Spleen (tissue), 11 donors: ENCODE measurements around the gene PTTG1. TPM values are rescaled to one million over a fixed set of nuclear protein-coding genes. Genes with fewer than 3 reads are reported as not detected.

Source experiments
- DNase-seq: peaks from one replicate; pipeline ENCODE4 v3.0.0-alpha.2; 2020
- H3K27ac ChIP-seq, 8 donors: fragments of 200-600 bp; sonication (generic) in 7 of 8; 1 replicate in 4 of 8; 2 replicates in 4 of 8; pipeline versions ENCODE4 v1.5.0 to v1.8.0; 2016 to 2021; ENCODE audit warnings: inconsistent platforms in 4 of 8, mild to moderate bottlenecking in 4 of 8, moderate library complexity in 1 of 8
- H3K27me3 ChIP-seq, 7 donors: fragments of 200-600 bp; sonication (generic) in 6 of 7; replicated peaks in 1 of 7; 1 replicate in 4 of 7; 2 replicates in 3 of 7; pipeline versions ENCODE4 v1.5.0 to v1.8.0; 2016 to 2021; ENCODE audit warnings: inconsistent platforms in 3 of 7, mild to moderate bottlenecking in 1 of 7
- H3K36me3 ChIP-seq, 6 donors: fragments of 200-600 bp; sonication (generic) in 5 of 6; 1 replicate in 4 of 6; 2 replicates in 2 of 6; pipeline versions ENCODE4 v1.5.0 to v1.8.0; 2016 to 2021; ENCODE audit warnings: inconsistent platforms in 2 of 6
- H3K4me1 ChIP-seq, 6 donors: fragments of 200-600 bp; sonication (generic) in 5 of 6; 1 replicate in 3 of 6; 2 replicates in 3 of 6; pipeline versions ENCODE4 v1.5.0 to v1.8.0; 2016 to 2021; ENCODE audit warnings: inconsistent platforms in 3 of 6
- H3K4me3 ChIP-seq, 8 donors: fragments of 200-600 bp; sonication (generic) in 7 of 8; 1 replicate in 4 of 8; 2 replicates in 4 of 8; pipeline versions ENCODE4 v1.5.0 to v1.8.0; 2016 to 2021; ENCODE audit warnings: inconsistent platforms in 4 of 8, mild to moderate bottlenecking in 4 of 8, moderate library complexity in 2 of 8
- H3K9me3 ChIP-seq, 8 donors: fragments of 200-600 bp; sonication (generic) in 7 of 8; 1 replicate in 4 of 8; 2 replicates in 4 of 8; pipeline versions ENCODE4 v1.5.0 to v1.8.0; 2016 to 2021; ENCODE audit warnings: inconsistent platforms in 4 of 8
- POLR2A ChIP-seq, 3 donors: fragments of 450-650 bp; IDR thresholded peaks; one replicate each; pipeline ENCODE4 v1.5.1; 2017; ENCODE audit warnings: antibody characterized with exemption in 3 of 3, mild to moderate bottlenecking in 1 of 3
- POLR2AphosphoS5 ChIP-seq, 3 donors: sonication (generic); formaldehyde crosslinking; IDR thresholded peaks; one replicate each; pipeline ENCODE4 v1.5.1; 2017; ENCODE audit warnings: antibody characterized with exemption in 3 of 3
- WGBS, 5 donors: extraction: QIAGEN DNeasy Blood & Tissue Kit in 3 of 5; methylation state at CpG; one replicate each; pipeline versions ENCODE4 v1.1.5 to v1.1.7; 2013 to 2018; 5-methylcytosine and 5-hydroxymethylcytosine counted together
- intact Hi-C: fragments of 100-400 bp; cut with DNase I; formaldehyde crosslinking; loops from one replicate; pipeline ENCODE4 v1.15.0; 2023; ENCODE audit warnings: low total_unique reads
- polyA plus RNA-seq, 3 donors: library from polyadenylated mRNA; stranded (reverse); fragments of 200-250 nt; gene quantifications; one replicate each; pipeline ENCODE4 v1.2.1, GENCODE V29; 2013
- total RNA-seq, 7 donors: library from RNA; depleted of rRNA in 3 of 7; stranded (reverse); fragments of >200 nt in 3 of 7; fragmentation: NEBNext Ultra II Directional in 4 of 7; extraction: Animal tissue kit (Norgen Biotek cat#: 25700) in 4 of 7; gene quantifications; one replicate each; pipeline versions ENCODE4 v1.1.0 to v1.2.1, GENCODE V29; 2016 to 2021
- TF ChIP-seq, protein P1 (sequence below), 11 experiments: fragments of 200-600 bp in 7 of 11; fragments of 450-650 bp in 4 of 11; sonication (generic) in 4 of 11; IDR thresholded peaks in 8 of 11; conservative IDR thresholded peaks in 3 of 11; 1 replicate in 7 of 11; 2 replicates in 4 of 11; pipeline versions ENCODE4 v1.4.0 to v1.8.0; 2016 to 2021; ENCODE audit warnings: antibody characterized with exemption in 11 of 11, inconsistent platforms in 4 of 11, mild to moderate bottlenecking in 1 of 11
- donor health status: healthy with polysubstance abuse.
- donor health status: DM: no; HTN: no; CAD: no; lungs with moderate emphysema.
- donor health status: DM: no; HTN: no; CAD: no.
- donor health status: Bipolar disorder and iron deficiency.
- donor health status: healthy.
- donor health status: DM: no; HTN: no; CAD: no.
- donor health status: DM: yes; HTN: yes; CAD: no.

Gene PTTG1
- total and polyA plus RNA-seq, 10 donors = 7.9 to 74.2 (median 19.6) TPM

DNA sequence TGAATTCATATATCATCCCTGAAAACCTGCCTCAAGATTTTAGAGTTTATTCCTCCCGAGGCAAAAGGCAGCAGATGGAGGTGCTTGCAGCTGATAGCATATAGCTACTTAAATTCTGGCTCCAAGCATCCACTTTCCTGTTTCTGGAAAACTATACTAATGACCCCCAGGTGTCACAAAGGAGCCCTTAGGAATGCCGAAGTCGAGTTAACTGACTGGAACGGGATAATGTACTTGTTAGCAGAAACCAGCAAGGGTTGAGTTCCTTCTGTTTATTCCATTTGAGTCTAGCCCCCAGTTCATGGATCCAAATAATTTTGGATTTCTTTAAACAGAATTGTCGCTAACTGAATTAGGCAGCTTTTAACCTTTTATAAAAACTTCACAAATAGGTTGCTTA, 44.5 kb downstream of the PTTG1 start:
- TF ChIP-seq, protein P1, sequence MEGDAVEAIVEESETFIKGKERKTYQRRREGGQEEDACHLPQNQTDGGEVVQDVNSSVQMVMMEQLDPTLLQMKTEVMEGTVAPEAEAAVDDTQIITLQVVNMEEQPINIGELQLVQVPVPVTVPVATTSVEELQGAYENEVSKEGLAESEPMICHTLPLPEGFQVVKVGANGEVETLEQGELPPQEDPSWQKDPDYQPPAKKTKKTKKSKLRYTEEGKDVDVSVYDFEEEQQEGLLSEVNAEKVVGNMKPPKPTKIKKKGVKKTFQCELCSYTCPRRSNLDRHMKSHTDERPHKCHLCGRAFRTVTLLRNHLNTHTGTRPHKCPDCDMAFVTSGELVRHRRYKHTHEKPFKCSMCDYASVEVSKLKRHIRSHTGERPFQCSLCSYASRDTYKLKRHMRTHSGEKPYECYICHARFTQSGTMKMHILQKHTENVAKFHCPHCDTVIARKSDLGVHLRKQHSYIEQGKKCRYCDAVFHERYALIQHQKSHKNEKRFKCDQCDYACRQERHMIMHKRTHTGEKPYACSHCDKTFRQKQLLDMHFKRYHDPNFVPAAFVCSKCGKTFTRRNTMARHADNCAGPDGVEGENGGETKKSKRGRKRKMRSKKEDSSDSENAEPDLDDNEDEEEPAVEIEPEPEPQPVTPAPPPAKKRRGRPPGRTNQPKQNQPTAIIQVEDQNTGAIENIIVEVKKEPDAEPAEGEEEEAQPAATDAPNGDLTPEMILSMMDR (IDR thresholded peaks at IDR 0.05 in 8 of 11, conservative IDR thresholded peaks at IDR 0.05 in 3 of 11) = no peak
- TF ChIP-seq POLR2A (IDR thresholded peaks at IDR 0.05) (no peak), POLR2AphosphoS5 (IDR thresholded peaks at IDR 0.05) (no peak)
- H3K27ac ChIP-seq = no peak overlapping the region
- 83 to 97% (median 94%) methylated on average over 5 of the region's 5 CpGs for WGBS, 5 donors
- H3K9me3 ChIP-seq = no peaks in the 10 kb centered on the region
- no peak overlapping the region for H3K4me3 ChIP-seq
- H3K4me1 ChIP-seq = peaks cover 11 to 54% (median 43%) of the 10 kb centered on the region in 6 donors
- H3K27me3 ChIP-seq = peaks cover 0 to 37% (median 0%) of the 10 kb centered on the region in 7 donors
- intact Hi-C loops = no loop called here
- no peak for DNase-seq
- H3K36me3 ChIP-seq = no peaks in the 10 kb centered on the region

DNA sequence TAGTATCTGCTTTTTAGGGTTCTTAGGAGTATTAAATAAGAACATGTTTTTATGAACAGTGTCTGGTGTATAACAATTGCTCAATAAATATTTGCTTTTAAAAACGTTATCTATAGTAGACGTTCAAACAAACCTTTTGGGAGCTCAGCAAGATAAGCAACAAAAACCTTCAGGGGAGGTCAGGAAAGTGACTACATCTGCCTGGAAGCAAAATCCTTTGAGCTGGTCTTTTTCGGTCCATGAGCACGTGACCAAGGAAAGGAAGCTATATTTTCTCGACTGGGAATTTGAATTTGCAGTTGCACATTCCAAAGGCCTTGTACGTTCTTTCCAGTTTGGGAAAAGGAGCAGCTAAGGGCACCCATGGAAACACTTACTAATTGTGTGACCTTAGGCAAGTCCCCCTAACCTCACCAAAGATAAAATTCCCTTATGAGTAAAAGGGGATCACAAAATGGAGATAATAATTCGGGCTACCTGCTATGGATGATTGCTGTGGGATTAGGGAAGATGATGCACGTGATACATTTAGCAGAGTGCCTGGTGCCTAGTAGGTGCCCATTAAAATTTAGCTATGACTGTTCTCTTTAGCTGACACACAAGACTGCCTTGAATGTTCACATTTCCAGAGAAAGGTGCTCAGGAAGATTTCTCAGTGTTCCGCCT, 45.4 kb downstream of the PTTG1 start:
- Histone ChIP-seq H3K27ac (peak overlapping the region in 5 of 8 donors; percentile 23 to 74 (median 62)), H3K4me1 (peaks cover 11 to 64% (median 48%) of the 10 kb centered on the region in 6 donors), H3K36me3 (no peaks in the 10 kb centered on the region), H3K9me3 (no peaks in the 10 kb centered on the region), H3K27me3 (peaks cover 0 to 37% (median 0%) of the 10 kb centered on the region in 7 donors), H3K4me3 (peak overlapping the region in 6 of 8 donors; percentile 49 to 77 (median 54))
- no peak for DNase-seq
- 17 to 37% (median 27%) methylated on average over 9 of the region's 9 CpGs for WGBS, 5 donors
- TF ChIP-seq, protein P1 (IDR thresholded peaks at IDR 0.05 in 8 of 11, conservative IDR thresholded peaks at IDR 0.05 in 3 of 11) = no peak
- no peak for TF ChIP-seq POLR2AphosphoS5 (IDR thresholded peaks at IDR 0.05)
- no peak for TF ChIP-seq POLR2A (IDR thresholded peaks at IDR 0.05)
- intact Hi-C loops = no loop called here

DNA sequence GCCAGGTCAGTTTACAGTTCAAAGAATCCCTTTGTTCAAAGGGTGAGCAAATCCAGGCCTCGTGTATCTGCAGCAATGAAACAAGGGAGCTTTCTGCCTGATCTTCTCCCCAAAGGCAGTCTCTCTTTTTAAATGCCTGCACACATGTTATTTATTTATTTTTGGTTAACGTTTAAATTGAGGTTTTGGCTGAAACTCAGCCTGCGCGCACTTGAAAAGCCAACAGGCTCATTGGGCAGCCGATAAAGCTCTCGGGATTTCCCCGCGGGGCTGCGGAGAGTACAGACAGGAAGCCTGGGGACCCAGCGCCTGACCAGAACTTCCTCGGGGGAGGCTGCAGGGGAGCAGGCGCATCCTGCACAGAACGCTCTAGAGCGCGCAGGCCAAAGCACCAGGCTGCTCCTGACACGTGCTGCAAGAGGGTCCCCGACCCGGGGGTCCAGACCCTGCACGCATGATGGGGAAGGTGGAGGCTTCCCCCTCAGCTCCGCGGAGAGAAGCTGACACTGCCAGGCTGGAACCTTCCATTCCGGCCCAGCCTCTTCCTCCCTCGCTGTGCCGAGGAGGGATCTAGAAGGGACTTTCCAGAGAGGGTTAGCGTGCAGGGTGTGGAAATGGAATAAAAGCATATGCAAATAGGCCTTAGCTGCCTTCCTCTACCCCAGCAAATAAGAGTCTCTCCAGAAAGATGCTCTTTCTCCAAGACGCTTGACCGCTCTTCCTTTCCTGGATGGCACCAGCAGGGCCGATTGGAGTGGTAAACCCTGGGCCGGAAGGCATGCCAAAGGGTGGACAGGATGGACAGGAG, 46.1 kb downstream of the PTTG1 start:
- peak overlapping the region; percentile 22 to 77 (median 52) for H3K4me3 ChIP-seq
- intact Hi-C loops = no loop called here
- DNase-seq = peak; percentile 93
- H3K27me3 ChIP-seq = peaks cover 0 to 37% (median 0%) of the 10 kb centered on the region in 7 donors
- H3K27ac ChIP-seq = peak overlapping the region in 7 of 8 donors; percentile 23 to 74 (median 62)
- no peaks in the 10 kb centered on the region for H3K36me3 ChIP-seq
- TF ChIP-seq, protein P1 (IDR thresholded peaks at IDR 0.05 in 8 of 11, conservative IDR thresholded peaks at IDR 0.05 in 3 of 11) = no peak
- TF ChIP-seq POLR2AphosphoS5 (IDR thresholded peaks at IDR 0.05) = peak; percentile 56 to 83 (median 80)
- H3K9me3 ChIP-seq = no peaks in the 10 kb centered on the region
- peaks cover 11 to 69% (median 48%) of the 10 kb centered on the region in 6 donors for H3K4me1 ChIP-seq
- 1 to 4% (median 3%) methylated on average over 29 of the region's 29 CpGs for WGBS, 5 donors
